Fibroblast of pulmonary artery (primary cell): ENCODE results near the gene GZMH.
"Not testable (repeated sequence)": the region's sequence is repeated elsewhere in the genome, so short reads cannot be mapped to it uniquely, and the experiment has no call there.

Experiments
- DNase-seq: peaks from one replicate; pipeline ENCODE4 v3.0.0-alpha.2; 2010; ENCODE audit warnings: low read depth
- H3K4me3 ChIP-seq: replicated peaks from 2 replicates; pipeline ENCODE4 v1.5.1; 2011; ENCODE audit warnings: low read depth, mild to moderate bottlenecking, control low read depth, low read length, moderate library complexity
- CTCF ChIP-seq: IDR thresholded peaks from 2 replicates; pipeline ENCODE4 v1.5.1; 2011; ENCODE audit warnings: mild to moderate bottlenecking, control low read depth, low read length, inconsistent platforms; ENCODE audit errors: missing control alignments

The GZMH gene

GRCh38 chr14:24609655-24610344 lies at the start of gene GZMH:
Gene GZMH, minus strand, starts transcription at chr14:24609685. Its CDS starts 72 bp downstream, at chr14:24609613.
- no peak within 1 kb of the TSS for H3K4me3 ChIP-seq
- DNase-seq: no peak
- no peak for TF ChIP-seq CTCF

- DNase-seq, H3K4me3 ChIP-seq: not testable (repeated sequence)
These were observed 38.9 kb upstream of the GZMH start for GRCh38 chr14:24648361-24648760.

GRCh38 chr14:24639905-24640304 lies 30.4 kb upstream of the GZMH start:
- no peak for TF ChIP-seq CTCF
- no peak for DNase-seq
- no peak overlapping the region for H3K4me3 ChIP-seq

- TF ChIP-seq CTCF: no peak
- no peak for DNase-seq
- no peak overlapping the region for H3K4me3 ChIP-seq
These were observed 29.8 kb upstream of the GZMH start for GRCh38 chr14:24639270-24639669.

- H3K4me3 ChIP-seq: no peak within 1 kb of the TSS
- DNase-seq: no peak
- no peak for TF ChIP-seq CTCF
These were observed 24.7 kb upstream of the GZMH start, which contains the start of gene GZMB for GRCh38 chr14:24634158-24634557. Gene GZMB, minus strand, starts transcription at chr14:24634190. Its CDS starts 30 bp downstream, at chr14:24634160.

- no peak overlapping the region for H3K4me3 ChIP-seq
- no peak for TF ChIP-seq CTCF
- DNase-seq: no peak
These were observed 23.9 kb upstream of the GZMH start for GRCh38 chr14:24633353-24633752.

- DNase-seq: no peak
- no peak overlapping the region for H3K4me3 ChIP-seq
- TF ChIP-seq CTCF: no peak
These were observed 23.3 kb upstream of the GZMH start for GRCh38 chr14:24632761-24633160.
